T-helper 2 cell treated with Interferon-gamma antibody and Interleukin-4, amounts not matched to agents 100 ng/mL and 5 ng/mL, for 36 hours (primary cell): ENCODE data around the gene SCAF8. TPM values are rescaled to one million over a fixed set of nuclear protein-coding genes. Genes with fewer than 3 reads are reported as not detected.
"Not testable (repeated sequence)": the region's sequence is repeated elsewhere in the genome, so short reads cannot be mapped to it uniquely, and the experiment has no call there.

Experiments used
- intact Hi-C: fragments of 100-400 bp; cut with micrococcal nuclease; formaldehyde crosslinking; loops from one replicate; pipeline ENCODE4 v1.15.1; 2023
- total RNA-seq: library from RNA; stranded (reverse); gene quantifications from 2 replicates; pipeline ENCODE4 v1.2.3, GENCODE V29; 2022

SCAF8 gene
- total RNA-seq, 1 donor from 2014 or later = 38.2 TPM

GRCh38 chr6:154733626-154734382 is 588 bp downstream of the SCAF8 start:
- intact Hi-C loops = loop anchor here (1.0 to 10.0 kb wide), 8 partner anchors 13 to 1729 kb away; partner anchors contain the start of genes MTRF1L and TFB1M

GRCh38 chr6:154736618-154737259 is 3.5 kb downstream of the SCAF8 start:
- intact Hi-C loops = loop anchor here (5.0 to 10.0 kb wide), 2 partner anchors 46 to 1732 kb away; partner anchors contain the start of gene MTRF1L

GRCh38 chr6:154737424-154737823 is 4.2 kb downstream of the SCAF8 start:
- intact Hi-C loops = loop anchor here (5.0 to 10.0 kb wide), 2 partner anchors 45 to 1733 kb away; partner anchors contain the start of gene MTRF1L

DNA sequence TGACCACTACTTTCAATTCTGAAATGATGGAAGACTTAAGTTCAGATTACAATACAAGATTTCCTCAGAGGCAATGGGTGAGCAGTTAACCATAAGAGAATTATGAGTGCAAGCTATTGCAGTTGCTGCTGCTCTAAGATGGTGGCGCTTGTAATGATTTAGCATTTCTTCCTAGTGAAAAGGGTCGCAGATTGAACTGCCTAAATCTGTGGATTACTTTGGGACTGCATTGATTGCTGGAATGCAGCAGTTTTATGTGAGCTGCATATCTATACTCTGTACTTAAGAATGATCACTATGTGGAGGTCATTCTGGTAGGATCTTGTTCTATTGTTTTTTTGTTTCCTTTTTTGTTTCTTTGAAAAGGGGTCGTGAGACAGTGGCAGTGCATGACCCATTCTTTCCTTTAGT is 5.3 kb downstream of the SCAF8 start:
- intact Hi-C loops = loop anchor here (5.0 to 10.0 kb wide), 2 partner anchors 44 to 1734 kb away; partner anchors contain the start of gene MTRF1L

DNA sequence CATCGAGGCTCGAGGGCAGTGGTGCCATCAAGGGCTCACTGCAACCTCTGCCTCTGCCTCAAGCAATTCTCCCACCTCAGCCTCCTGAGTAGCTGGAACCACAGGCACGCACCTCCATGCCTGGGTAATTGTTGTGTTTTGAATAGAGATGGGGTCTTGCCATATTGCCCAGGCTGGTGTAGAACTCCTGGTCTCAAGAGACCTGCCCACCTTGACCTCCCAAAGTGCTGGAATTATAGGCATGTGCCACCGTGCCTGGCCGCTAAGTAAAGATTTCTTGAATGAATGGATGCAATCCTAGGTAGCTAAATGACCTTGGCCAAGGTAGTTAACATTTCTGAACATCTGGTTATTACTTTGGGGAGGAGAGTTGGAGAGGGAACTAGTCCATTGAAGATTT is 7.4 kb downstream of the SCAF8 start:
- intact Hi-C loops = no loop called here

- intact Hi-C loops = no loop called here
Observed at GRCh38 chr6:154742891-154743290, 9.7 kb downstream of the SCAF8 start.

- intact Hi-C loops = not testable (repeated sequence)
Observed at GRCh38 chr6:154744029-154744745, 11.0 kb downstream of the SCAF8 start.

DNA sequence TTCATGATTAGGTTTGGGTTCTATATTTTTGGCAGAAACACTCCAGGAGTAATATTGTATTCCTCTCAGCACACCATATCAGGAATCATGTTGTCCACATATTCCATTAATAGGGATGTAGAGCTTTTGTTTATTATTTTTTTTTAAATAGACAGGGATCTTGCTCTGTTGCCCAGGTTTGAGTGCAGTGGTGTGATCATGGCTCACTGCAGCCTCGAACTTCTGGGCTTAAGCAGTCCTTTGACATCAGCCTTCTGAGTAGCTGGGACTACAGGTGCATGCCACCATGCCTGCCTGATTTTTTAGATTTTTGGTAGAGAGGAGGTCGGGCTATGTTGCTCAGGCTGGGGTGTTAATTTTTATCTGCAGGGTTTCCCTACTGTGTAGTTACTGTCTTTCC is 12.0 kb downstream of the SCAF8 start:
- intact Hi-C loops = no loop called here

- intact Hi-C loops = no loop called here
Observed at GRCh38 chr6:154749341-154749740, 16.1 kb downstream of the SCAF8 start.

- intact Hi-C loops = no loop called here
Observed at GRCh38 chr6:154751011-154751800, 18.0 kb downstream of the SCAF8 start.

- intact Hi-C loops = no loop called here
Observed at GRCh38 chr6:154752022-154752421, 18.8 kb downstream of the SCAF8 start.

DNA sequence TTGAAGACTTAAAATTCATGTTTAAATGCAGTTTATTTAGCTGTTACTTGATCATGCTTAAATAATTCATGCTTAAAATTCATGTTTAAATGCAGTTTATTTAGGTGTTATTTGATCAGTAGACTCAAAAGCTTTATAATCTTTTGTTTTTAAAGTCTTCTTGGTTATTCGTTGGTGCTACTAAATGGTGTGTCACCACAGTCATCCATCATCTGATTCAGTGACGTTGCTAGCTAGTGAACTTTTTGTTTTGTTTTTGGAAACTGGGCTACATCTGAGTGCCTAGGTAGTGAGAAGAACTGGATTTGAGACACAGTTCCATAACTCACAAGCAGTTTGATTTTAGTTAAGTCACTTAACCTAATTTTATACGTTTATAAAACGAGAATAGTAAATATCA is 20.9 kb downstream of the SCAF8 start:
- intact Hi-C loops = no loop called here

DNA sequence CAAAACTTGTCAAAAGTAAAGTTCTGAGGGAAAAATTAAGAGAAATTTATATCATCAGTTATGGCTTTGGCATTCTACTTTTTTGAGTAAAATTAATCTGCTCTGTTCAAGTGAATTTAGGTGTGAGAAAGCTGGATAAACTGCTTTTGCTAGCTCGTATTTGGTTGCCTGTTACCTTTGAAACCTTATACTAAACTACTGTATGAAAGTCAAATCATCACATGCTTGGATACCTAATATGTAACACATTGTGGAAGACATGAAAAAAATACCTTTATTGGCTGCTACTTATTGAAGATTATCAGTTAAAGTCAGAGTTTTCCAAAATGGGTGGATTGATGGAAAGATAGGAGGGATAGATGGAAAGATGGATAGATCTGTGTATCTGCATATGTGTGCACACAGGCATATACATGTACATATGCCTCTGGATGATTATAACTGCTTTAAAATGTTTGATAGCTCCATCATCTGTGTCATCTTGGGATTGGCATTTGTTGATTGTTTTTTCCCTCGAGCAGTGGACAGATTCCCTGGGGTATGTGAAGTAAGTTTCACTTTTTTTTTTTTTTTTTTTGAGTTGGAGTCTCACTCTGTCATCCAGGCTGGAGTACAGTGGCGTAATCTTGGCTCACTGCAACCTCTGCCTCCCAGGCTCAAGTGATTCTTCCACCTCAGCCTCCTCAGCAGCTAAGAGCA is 24.3 kb downstream of the SCAF8 start:
- intact Hi-C loops = no loop called here

- intact Hi-C loops = no loop called here
Observed at GRCh38 chr6:154758125-154758524, 24.9 kb downstream of the SCAF8 start.

DNA sequence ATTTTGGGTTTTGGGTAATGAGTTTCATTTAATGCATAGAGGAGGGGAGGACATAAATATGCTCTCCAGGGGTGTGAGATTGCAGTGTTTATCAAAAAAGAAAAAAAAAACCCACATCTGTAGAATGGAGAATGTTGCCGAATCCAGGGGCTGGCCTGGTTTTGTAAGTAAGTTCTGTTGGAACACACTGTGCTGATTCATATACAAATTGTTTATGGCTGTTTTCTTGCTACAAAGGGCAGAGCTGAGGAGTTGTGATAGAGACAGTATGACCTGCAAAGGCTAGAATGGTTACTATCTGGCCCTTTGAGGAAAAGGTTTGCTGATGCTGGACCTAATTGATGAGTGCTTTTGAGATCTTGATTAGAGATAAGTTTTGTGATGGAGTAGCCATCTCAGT is 30.4 kb downstream of the SCAF8 start:
- intact Hi-C loops = no loop called here

DNA sequence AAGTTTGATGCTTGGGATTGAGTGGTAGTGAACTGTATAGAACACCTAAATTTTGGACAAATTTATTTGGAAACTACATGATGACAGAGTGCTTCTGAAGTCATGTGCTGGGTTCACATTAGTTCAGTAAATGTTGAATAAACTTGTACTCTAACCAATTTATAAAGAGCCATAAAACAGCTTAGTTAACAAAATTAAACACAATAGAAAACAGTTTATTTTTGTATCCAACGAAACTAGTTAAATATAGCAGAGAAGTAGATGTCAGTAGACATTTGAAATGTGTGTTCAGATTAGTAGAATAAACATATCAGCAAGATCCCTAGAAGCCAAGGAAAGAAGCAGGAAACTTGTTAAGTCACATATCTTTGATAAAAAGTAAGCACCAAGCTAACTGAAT is 32.1 kb downstream of the SCAF8 start:
- intact Hi-C loops = no loop called here

DNA sequence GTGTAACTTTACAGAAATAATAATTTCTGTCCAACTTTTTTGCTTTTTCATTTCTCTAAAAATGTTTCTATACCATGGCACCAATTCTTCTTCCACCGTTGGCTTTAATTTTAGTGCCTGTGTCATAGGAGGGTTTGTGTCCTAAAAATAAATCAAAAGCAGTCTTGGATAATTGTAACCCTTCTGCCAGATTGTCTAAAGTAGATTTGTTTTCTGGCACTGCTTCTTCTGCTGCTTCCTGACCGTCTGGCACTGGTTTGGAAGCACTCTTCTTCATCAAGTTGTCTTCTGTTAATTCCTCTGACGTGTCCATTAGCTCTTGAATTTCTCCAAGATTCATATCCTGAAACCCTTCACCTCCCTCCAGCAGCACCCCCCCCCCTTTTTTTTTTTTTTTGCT is 33.1 kb downstream of the SCAF8 start:
- intact Hi-C loops = no loop called here

DNA sequence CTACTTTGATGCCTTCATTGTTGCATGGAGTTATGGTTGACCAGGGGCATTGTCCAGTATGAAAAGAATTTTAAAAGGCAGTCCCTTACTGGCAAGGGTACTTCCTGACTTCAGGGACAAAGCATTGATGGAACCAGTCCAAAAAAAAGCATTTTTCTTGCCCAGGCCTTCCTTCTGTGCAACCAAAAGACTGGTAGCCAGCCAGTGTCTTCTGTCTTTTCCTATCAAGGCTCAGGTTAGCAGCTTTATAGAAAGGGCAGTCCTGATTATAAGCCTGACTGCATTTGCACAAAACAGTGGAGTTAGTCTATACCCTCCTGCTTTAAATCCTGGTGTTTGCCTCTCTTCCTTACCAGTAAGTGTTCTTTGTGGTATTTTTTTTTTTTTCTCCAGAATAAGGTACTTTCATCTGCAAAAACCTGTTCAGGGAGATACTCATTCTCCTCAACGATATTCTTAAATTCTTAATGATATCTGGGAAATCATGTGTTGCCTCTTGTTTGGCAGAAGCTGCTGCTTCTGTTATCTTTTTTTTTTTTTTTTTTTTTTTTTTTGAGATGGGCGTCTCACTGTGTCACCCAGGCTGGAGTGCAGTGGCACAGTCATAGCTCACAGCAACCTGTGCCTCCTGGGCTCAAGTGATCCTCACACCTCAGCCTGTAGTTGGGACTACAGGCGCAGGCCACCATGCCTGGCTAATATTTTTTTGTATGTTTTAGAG is 33.9 kb downstream of the SCAF8 start:
- intact Hi-C loops = no loop called here

DNA sequence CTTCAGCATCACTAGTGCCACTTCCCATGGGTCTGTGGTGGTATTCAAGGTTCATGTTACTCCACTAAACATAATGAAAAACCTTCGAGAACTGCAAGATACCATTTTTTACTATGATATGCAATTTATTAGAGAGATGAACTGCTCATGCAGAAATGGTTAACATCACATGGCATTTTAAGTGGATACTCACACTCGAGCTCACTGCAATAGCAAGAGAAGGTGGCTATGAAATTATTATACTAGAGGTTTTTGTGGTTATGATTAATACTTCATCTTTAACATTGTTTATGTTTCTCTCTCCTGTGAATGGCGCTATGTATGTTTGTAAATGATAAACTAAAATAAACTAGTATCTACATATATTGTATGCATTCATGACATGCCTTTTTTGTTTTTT is 35.1 kb downstream of the SCAF8 start:
- intact Hi-C loops = no loop called here

- intact Hi-C loops = no loop called here
Observed at GRCh38 chr6:154773610-154774089, 40.4 kb downstream of the SCAF8 start.
